GM21390 (cell line): ENCODE results near the gene FAM111B.

ENCODE experiments used
- ATAC-seq: cut with Tn5 transposase; IDR thresholded peaks from one replicate; pipeline ENCODE4 v1.9.1; 2021; ENCODE audit not compliant: unreplicated experiment

FAM111B gene

GRCh38 chr11:59152312-59152951 lies 45.4 kb downstream of the FAM111B start:
- ATAC-seq = peak; percentile 85

- no peak for ATAC-seq
Observed at GRCh38 chr11:59154610-59155009, 47.6 kb downstream of the FAM111B start.

GRCh38 chr11:59157433-59157832 lies 50.4 kb downstream of the FAM111B start:
- no peak for ATAC-seq

GRCh38 chr11:59158206-59159068 lies 51.4 kb downstream of the FAM111B start:
- peak; percentile 90 for ATAC-seq

GRCh38 chr11:59164028-59164427 lies 57.0 kb downstream of the FAM111B start:
- ATAC-seq = no peak

GRCh38 chr11:59171508-59172322 lies 64.7 kb downstream of the FAM111B start, which contains the start of gene DTX4:
Gene DTX4, plus strand, starts transcription at chr11:59172132. Its CDS starts 464 bp downstream, at chr11:59172596.
- peak; percentile 69 for ATAC-seq

- ATAC-seq = peak; percentile 35
Observed at GRCh38 chr11:59172345-59173079, 65.5 kb downstream of the FAM111B start.

- peak; percentile 0 for ATAC-seq
Observed at GRCh38 chr11:59173080-59173963, 66.3 kb downstream of the FAM111B start.

GRCh38 chr11:59173964-59174663 lies 67.1 kb downstream of the FAM111B start:
- ATAC-seq = no peak

GRCh38 chr11:59174664-59175033 lies 67.6 kb downstream of the FAM111B start:
- no peak for ATAC-seq

- ATAC-seq = no peak
Observed at GRCh38 chr11:59175091-59175501, 68.1 kb downstream of the FAM111B start.

- ATAC-seq = no peak
Observed at GRCh38 chr11:59176330-59176729, 69.3 kb downstream of the FAM111B start.
